ENCODE measurements around the gene C1QTNF7.

Gene C1QTNF7

GRCh38 chr4:15414551-15415091, 13.2 kb upstream of the C1QTNF7 start:
- no peak for DNase-seq

DNA sequence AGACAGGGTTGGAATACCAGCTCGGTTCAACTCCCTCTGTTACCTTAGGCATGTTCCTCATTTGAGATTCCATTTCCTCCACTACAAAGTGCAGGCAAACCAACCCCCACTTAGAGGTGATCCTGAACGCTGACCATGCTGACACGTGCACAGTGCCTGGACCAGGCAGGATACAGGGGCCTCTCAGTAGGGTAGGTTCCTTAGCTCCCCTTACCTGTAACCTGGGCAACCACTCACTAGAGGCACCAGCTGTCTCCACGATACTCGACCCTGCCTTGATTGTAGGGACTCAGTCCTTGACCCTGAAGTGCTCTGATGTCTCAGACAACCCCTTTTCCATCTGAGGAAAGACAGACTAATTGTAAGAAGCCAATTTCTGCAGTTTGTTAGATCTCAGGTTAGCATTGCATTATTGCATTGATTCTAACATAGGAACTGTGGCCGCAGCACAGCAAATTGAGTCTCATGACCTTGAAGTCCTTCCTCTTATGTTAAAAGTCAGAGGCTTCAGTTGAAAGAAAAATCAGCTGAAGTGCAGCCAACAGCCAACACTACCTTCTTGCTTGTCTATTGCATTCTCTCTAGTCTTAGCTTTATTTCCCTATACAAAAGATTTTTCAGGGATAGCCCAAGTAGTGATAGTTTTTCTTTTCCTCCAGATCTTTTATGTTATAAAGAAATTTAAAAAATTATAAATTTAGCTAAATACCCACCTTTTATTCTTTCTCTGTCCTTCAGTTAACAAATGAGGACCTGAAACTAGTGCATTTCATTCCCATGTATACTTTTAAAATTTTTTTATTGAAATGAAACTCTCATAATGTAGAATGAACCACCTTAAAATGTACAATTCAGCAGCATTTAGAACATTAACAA, 11.2 kb upstream of the C1QTNF7 start:
- no peak for DNase-seq

- DNase-seq: no peak
These were observed 10.6 kb upstream of the C1QTNF7 start for GRCh38 chr4:15417233-15417660.

- no peak for DNase-seq
These were observed 8.9 kb upstream of the C1QTNF7 start for GRCh38 chr4:15418956-15419355.

- DNase-seq: no peak
These were observed 7.2 kb upstream of the C1QTNF7 start for GRCh38 chr4:15420642-15421041.

DNA sequence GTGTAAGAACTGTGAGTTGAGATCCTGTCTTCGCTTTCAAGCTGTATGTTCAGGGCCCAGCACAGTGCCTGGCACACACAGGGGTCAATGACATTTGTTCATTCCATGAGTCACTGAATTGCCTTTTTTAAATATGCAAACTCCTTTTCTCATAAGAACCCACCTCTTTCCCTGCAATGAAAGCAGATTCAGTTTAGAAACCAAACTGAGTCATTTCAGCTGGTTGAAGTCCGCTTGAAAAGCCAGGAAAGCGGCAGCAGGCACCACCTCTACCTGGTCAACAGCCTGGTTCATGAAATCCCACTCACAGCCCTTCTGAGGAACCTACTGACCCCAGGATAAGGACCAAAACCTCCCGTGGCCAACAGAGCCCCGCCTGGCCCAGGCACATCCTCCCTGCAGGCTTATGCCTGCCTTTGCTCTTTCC, 4.5 kb upstream of the C1QTNF7 start:
- DNase-seq: peak in 1 of 5 donors; percentile 45

- DNase-seq: peak in 1 of 5 donors; percentile 16
These were observed 2.3 kb upstream of the C1QTNF7 start for GRCh38 chr4:15425520-15425919.

- DNase-seq: no peak
These were observed 672 bp upstream of the C1QTNF7 start for GRCh38 chr4:15427161-15427560.

GRCh38 chr4:15428611-15429010, 778 bp downstream of the C1QTNF7 start:
- DNase-seq: no peak

GRCh38 chr4:15434091-15434490, 6.3 kb downstream of the C1QTNF7 start:
- no peak for DNase-seq

- no peak for DNase-seq
These were observed 6.8 kb downstream of the C1QTNF7 start for GRCh38 chr4:15434676-15435075.

- DNase-seq: no peak
These were observed 8.7 kb downstream of the C1QTNF7 start for GRCh38 chr4:15436513-15436912.

GRCh38 chr4:15438939-15439524, 11.2 kb downstream of the C1QTNF7 start:
- no peak for DNase-seq

DNA sequence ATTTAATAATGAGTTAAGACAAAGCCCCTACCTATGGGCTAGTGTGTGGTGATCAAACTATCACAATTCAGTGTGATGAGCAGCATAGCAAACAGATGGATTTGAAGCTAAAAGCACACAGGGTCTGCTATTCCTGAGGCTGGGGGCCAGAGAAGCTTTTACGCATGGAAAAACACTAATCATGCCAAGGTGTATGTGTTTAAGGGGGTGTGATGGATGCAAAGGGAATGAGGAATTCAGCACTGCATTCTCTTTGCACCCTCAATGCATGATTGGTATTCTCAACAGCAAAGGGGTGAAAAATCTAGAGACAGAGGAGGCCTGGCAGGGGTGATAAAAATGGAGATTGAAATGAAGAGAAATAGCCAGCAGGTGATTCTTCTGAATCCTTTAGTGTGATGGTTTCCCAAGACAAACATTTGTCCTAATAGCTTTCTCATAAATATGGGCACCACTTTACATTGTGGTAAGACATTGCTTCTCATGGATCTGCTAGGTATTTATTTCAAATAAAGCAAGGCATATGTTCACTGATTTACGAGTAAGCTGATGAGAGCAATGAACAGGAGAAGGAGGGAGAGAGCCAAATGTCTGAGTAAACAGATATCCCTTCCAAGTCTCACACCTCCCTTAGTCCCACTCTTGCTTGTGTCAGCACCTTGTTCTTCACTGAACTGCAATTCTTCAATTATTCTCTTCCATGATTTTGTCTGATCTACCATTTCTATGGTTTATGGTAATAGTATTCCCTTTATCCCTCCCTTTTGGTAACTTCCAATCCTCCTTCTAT, 15.7 kb downstream of the C1QTNF7 start:
- DNase-seq: no peak

DNA sequence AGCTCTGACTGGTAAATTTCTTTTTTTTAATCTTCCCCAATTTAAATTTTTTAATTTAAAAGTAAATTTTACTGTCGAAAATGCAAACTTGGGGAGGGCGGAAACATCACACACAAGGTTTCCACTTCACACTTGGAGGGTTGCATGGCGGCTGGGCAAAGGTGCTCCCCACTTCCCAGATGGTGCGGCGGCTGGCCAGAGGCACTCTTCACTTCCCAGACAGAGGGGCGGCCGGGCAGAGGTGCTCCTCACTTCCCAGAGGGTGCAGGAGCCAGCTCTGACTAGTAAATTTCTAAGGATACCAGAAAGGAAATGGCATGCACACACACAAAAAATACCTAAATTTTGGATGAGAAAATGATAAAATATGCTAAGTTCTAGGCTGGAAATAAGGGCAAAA, 16.4 kb downstream of the C1QTNF7 start:
- no peak for DNase-seq

DNA sequence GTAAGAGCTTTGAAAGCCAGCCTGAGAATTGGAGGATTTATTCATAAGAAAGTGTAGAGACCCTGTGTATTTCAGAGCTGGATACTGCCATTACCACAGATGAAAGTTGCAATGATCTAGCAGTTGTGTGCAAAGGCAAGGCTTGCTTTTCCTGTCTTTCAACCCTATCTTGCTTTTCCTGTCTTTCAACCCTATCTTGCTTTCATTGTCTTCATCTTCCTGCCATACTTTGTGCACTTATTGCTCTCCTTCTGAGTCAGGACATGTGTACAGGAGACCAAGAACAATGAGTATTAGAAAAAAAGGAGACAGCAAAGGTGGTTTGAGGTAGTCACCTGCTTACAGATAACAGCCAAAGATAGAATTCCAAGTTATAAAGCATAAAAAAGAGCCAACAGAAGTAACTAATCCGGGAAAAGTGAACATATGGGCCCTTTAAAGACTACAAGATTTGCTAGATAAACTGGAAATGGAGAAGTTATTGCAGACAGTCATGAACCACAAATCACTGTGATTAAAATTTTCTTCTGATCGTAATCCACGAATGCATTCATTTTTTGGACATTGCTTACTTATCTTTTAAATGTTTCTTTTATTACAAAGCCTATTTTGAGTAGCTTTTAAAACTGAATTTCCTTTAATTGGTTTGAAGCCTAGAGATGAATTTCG, 17.2 kb downstream of the C1QTNF7 start:
- DNase-seq: no peak

- DNase-seq: no peak
These were observed 23.5 kb downstream of the C1QTNF7 start for GRCh38 chr4:15451181-15451865.

GRCh38 chr4:15451866-15452765, 24.3 kb downstream of the C1QTNF7 start:
- no peak for DNase-seq

- DNase-seq: no peak
These were observed 27.5 kb downstream of the C1QTNF7 start for GRCh38 chr4:15455290-15455689.

DNA sequence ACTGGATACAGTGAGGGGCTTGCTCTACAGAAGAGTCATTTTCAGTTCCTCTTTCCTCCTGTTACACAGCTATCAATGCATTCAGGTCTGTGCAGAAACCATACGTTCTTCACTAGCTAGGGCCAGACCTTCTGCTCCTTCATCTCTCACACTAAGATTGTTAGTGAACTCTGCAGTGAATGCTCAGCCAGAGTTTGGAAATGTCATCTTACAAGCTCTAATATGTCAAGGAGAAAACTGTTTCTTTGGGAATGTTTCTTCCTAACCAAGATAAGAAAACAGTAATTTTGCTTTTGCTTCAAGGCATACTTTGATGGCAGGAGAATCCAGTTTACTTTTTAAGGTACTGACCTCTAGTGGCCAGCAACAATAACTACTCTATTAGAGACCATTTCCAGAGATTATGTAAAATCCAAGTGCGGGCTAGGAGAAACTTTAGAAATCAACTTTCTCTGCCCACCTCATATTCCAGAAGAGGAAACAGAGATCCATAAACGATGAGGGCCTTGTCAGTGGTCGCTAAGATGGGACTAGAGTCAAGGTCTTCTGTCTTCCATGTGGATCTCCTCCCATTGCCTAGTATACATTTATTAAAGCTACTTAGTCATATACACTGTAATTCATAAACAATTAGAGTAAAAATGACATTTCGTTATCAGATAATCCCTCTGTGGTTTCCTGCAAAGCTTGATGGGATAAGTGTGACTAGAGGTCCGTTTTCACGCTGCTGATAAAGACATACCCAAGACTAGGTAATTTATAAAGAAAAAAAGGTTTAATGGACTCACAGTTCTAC, 29.8 kb downstream of the C1QTNF7 start:
- DNase-seq: peak in 1 of 5 donors; percentile 31

Data from T-helper 1 cell (primary cell).